Activated T-helper 17 cell treated with anti-CD3 and anti-CD28 coated beads, Interleukin-2, amount 50 U/mL, for 72 hours (primary cell): ENCODE results near the gene EZR. TPM values are rescaled to one million over a fixed set of nuclear protein-coding genes. Genes with fewer than 3 reads are reported as not detected.

Source experiments
- ATAC-seq: fragments of 150-1000 bp; cut with Tn5 transposase; replicated peaks from 2 replicates; pipeline ENCODE4 v1.10.0; 2021; ENCODE audit warnings: mild to moderate bottlenecking, moderate library complexity
- H3K27ac Mint-ChIP-seq: one replicate; pipeline ENCODE4 v1.8.0; 2022; ENCODE audit warnings: mixed read lengths
- H3K27me3 Mint-ChIP-seq: one replicate; pipeline ENCODE4 v1.8.0; 2022; ENCODE audit warnings: mixed read lengths
- H3K36me3 Mint-ChIP-seq: one replicate; pipeline ENCODE4 v1.8.0; 2022; ENCODE audit warnings: low read depth, mild to moderate bottlenecking, mixed read lengths
- H3K4me1 Mint-ChIP-seq: one replicate; pipeline ENCODE4 v1.8.0; 2022; ENCODE audit warnings: mixed read lengths
- H3K4me3 Mint-ChIP-seq: one replicate; pipeline ENCODE4 v1.8.0; 2022; ENCODE audit warnings: mild to moderate bottlenecking, mixed read lengths
- H3K9me3 Mint-ChIP-seq: one replicate; pipeline ENCODE4 v1.8.0; 2022; ENCODE audit warnings: mixed read lengths
- total RNA-seq, 2 donors: library from RNA; stranded (reverse); gene quantifications; one replicate each; pipeline ENCODE4 v1.2.3, GENCODE V29; 2022

EZR gene
- 100 to 1,000 TPM; 159 to 212 TPM for total RNA-seq

- Mint-ChIP-seq H3K36me3 (peaks cover 38% of the 10 kb centered on the region), H3K9me3 (peaks cover 3% of the 10 kb centered on the region), H3K27ac (peak within 1 kb of the TSS; percentile 96), H3K4me1 (peaks cover 30% of the 10 kb centered on the region), H3K4me3 (peak within 1 kb of the TSS; percentile 89), H3K27me3 (no peaks in the 10 kb centered on the region)
- ATAC-seq: peak; percentile 40
These were observed at the start of gene EZR for GRCh38 chr6:158819213-158819976. Gene EZR (minus strand): TSS chr6:158819368. CDS start chr6:158818093, 1,275 bp downstream.

GRCh38 chr6:158868122-158868480 is 48.9 kb upstream of the EZR start:
- peaks cover 6% of the 10 kb centered on the region for H3K36me3 Mint-ChIP-seq
- no peaks in the 10 kb centered on the region for H3K9me3 Mint-ChIP-seq
- peaks cover 23% of the 10 kb centered on the region for H3K4me1 Mint-ChIP-seq
- H3K4me3 Mint-ChIP-seq: peak overlapping the region; percentile 96
- H3K27me3 Mint-ChIP-seq: no peaks in the 10 kb centered on the region
- ATAC-seq: no peak
- H3K27ac Mint-ChIP-seq: peak overlapping the region; percentile 59

GRCh38 chr6:158867381-158868121 is 48.4 kb upstream of the EZR start:
- Mint-ChIP-seq H3K36me3 (peaks cover 6% of the 10 kb centered on the region), H3K4me3 (peak overlapping the region; percentile 96), H3K27me3 (no peaks in the 10 kb centered on the region), H3K9me3 (no peaks in the 10 kb centered on the region), H3K27ac (peak overlapping the region; percentile 59), H3K4me1 (peaks cover 23% of the 10 kb centered on the region)
- ATAC-seq: no peak

DNA sequence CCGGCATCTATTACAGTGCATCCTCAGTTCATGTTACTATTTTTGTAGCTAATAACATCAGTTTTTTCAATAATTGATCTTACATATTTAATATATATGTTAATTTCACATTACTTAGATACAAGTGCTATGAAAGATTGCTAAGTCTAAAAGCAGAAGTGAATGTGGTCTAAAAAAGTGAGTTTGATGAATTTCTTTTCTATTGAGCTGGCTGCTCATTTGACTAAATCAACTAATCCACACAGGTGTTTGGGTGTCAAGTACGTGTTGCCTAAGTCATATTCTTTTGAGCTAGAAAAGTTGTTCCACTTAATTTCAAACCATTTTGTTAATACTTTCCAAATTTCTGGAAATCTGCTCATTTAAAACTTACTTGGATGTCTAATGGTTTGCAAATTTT is 46.6 kb upstream of the EZR start:
- no peaks in the 10 kb centered on the region for H3K9me3 Mint-ChIP-seq
- ATAC-seq: no peak
- peaks cover 6% of the 10 kb centered on the region for H3K36me3 Mint-ChIP-seq
- H3K27ac Mint-ChIP-seq: no peak overlapping the region
- H3K4me1 Mint-ChIP-seq: peaks cover 27% of the 10 kb centered on the region
- H3K27me3 Mint-ChIP-seq: no peaks in the 10 kb centered on the region
- H3K4me3 Mint-ChIP-seq: no peak overlapping the region

DNA sequence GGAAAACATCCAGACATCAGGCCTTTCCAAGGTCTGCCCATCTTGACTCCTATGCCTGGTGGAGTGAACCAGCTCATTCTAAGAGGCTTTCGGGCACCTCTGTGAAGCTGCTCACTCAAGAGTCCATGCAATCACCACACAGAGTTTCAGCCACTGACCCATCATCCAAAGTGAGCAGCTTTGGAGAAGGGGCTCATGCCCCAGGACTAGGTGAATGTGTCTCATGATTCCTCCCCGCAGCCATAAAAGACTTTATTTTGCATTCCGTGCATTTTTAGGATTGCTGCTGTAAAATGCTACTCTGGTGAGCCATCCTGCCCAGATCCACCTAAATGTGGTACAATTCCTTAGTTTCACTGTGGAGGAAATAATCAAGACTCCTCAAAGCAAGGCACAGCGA is 44.5 kb upstream of the EZR start:
- peaks cover 12% of the 10 kb centered on the region for H3K4me1 Mint-ChIP-seq
- H3K27ac Mint-ChIP-seq: no peak overlapping the region
- no peak for ATAC-seq
- no peaks in the 10 kb centered on the region for H3K36me3 Mint-ChIP-seq
- no peaks in the 10 kb centered on the region for H3K9me3 Mint-ChIP-seq
- no peaks in the 10 kb centered on the region for H3K27me3 Mint-ChIP-seq
- no peak overlapping the region for H3K4me3 Mint-ChIP-seq

DNA sequence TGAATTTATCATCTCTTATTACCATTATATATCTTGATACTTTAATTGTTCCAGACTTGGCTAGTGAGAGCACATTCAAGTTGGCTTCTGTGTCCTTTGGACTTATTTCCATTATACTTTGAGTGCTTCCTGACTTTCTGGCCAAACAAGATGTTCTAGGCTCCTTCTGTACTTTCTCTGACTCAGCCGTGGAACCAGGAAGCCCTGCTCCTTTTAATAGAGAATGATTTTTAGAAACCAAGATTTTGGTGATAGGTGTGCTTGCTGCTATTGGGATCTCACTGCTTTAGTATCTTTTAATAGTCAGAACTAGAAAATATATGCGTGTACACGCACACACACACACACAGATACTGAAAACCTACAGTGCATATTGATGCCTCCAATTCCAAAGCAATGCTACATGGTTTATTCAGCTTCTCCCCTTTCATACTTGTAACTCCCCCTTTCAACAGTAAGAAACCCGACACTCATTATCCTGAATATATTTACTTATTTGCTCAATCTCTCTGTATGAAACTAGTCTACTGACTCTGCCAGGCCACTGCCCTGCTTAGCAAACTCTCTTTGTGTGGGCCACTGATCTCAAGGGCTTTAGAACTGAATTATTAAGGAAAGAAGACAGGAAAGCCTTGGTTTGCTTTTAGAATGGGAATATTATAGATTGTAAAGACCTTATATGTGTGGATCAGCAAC is 42.7 kb upstream of the EZR start:
- Mint-ChIP-seq H3K27ac (no peak overlapping the region), H3K36me3 (no peaks in the 10 kb centered on the region), H3K27me3 (no peaks in the 10 kb centered on the region), H3K4me1 (peaks cover 6% of the 10 kb centered on the region), H3K4me3 (no peak overlapping the region), H3K9me3 (no peaks in the 10 kb centered on the region)
- ATAC-seq: no peak

GRCh38 chr6:158860279-158860865 is 41.2 kb upstream of the EZR start:
- Mint-ChIP-seq H3K27me3 (no peaks in the 10 kb centered on the region), H3K4me3 (no peak overlapping the region), H3K36me3 (no peaks in the 10 kb centered on the region), H3K9me3 (no peaks in the 10 kb centered on the region), H3K4me1 (peaks cover 9% of the 10 kb centered on the region), H3K27ac (no peak overlapping the region)
- no peak for ATAC-seq

DNA sequence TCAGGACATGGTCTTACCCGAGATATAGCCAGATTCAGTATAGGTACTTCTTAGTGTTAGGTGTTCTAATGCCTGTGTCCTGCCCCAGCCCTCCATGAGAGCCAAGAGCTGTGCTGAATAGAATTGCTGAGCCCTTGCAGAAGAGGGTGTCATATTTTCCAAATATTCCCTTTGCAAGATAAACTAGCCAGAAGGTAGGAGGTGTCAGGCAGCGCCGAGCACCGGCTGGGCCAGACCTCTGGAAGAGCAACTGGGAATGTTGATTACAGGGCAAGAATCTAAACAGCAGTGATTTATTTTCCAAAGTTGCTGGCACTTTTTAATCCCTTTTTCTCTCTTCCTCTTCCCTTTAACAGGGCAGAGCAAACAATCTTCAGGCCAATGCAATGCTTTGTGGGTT is 37.1 kb upstream of the EZR start:
- H3K9me3 Mint-ChIP-seq: no peaks in the 10 kb centered on the region
- H3K27me3 Mint-ChIP-seq: no peaks in the 10 kb centered on the region
- H3K4me3 Mint-ChIP-seq: no peak overlapping the region
- no peak for ATAC-seq
- H3K4me1 Mint-ChIP-seq: peaks cover 4% of the 10 kb centered on the region
- H3K36me3 Mint-ChIP-seq: no peaks in the 10 kb centered on the region
- no peak overlapping the region for H3K27ac Mint-ChIP-seq

GRCh38 chr6:158854214-158855101 is 35.3 kb upstream of the EZR start:
- Mint-ChIP-seq H3K27me3 (no peaks in the 10 kb centered on the region), H3K4me3 (no peak overlapping the region), H3K4me1 (peaks cover 13% of the 10 kb centered on the region), H3K27ac (no peak overlapping the region), H3K9me3 (no peaks in the 10 kb centered on the region), H3K36me3 (no peaks in the 10 kb centered on the region)
- no peak for ATAC-seq

DNA sequence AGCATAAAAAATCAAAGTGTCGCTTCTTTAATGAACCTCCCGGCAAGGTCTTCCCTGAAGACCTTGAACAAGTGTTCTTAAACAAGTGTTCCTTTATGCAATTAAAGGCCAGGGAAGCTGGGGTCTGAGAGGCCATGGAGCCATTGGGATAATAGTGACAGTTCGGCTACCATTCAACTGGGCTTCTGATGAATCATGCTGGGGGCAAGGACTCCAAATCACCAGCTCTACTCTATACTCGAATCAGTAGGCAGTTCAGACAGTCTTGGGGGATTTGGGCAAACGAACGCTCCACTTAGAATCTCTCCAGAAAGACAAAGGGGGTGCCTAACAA is 34.7 kb upstream of the EZR start:
- no peaks in the 10 kb centered on the region for H3K36me3 Mint-ChIP-seq
- no peak for ATAC-seq
- no peak overlapping the region for H3K4me3 Mint-ChIP-seq
- no peaks in the 10 kb centered on the region for H3K27me3 Mint-ChIP-seq
- peaks cover 17% of the 10 kb centered on the region for H3K4me1 Mint-ChIP-seq
- H3K27ac Mint-ChIP-seq: no peak overlapping the region
- H3K9me3 Mint-ChIP-seq: no peaks in the 10 kb centered on the region

GRCh38 chr6:158853072-158853879 is 34.1 kb upstream of the EZR start:
- H3K9me3 Mint-ChIP-seq: no peaks in the 10 kb centered on the region
- no peaks in the 10 kb centered on the region for H3K27me3 Mint-ChIP-seq
- H3K4me1 Mint-ChIP-seq: peaks cover 17% of the 10 kb centered on the region
- peak; percentile 79 for ATAC-seq
- H3K27ac Mint-ChIP-seq: no peak overlapping the region
- H3K4me3 Mint-ChIP-seq: no peak overlapping the region
- no peaks in the 10 kb centered on the region for H3K36me3 Mint-ChIP-seq

DNA sequence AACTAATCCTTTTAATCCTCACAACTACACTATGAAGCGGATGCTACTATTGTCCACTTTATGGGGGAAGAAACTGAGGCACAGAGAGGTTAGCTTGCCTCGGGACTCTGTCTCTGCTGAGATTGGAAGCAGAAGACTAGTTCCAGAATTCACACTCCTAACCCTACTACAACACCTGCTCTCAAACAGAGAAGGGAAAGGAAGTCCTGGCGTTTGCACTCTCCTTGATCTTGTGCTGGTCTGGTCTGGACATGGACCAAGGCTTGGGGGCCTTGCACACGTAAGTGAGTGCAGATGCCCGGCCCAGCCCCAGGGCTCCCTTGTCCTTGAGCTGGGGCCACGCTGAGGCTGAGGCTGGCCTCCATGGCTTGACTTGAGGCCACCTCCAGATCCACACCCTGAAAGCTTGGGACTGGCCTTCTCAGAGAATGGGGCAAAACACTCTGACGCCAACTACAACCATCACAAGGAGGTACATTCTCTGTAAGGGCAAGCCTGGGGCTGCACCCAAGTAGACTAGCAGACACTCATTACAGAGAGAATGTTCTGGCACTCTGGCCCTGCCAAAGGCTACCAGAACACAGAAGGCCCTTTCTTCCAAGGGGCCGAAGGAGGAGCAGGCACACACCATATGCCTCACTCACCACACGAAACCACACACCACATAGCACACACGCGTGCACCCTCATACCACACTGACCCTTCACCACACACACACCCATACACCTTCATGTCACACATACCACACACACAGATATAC is 33.3 kb upstream of the EZR start:
- H3K27me3 Mint-ChIP-seq: no peaks in the 10 kb centered on the region
- H3K4me3 Mint-ChIP-seq: no peak overlapping the region
- no peaks in the 10 kb centered on the region for H3K9me3 Mint-ChIP-seq
- H3K27ac Mint-ChIP-seq: no peak overlapping the region
- H3K36me3 Mint-ChIP-seq: no peaks in the 10 kb centered on the region
- ATAC-seq: no peak
- H3K4me1 Mint-ChIP-seq: peaks cover 17% of the 10 kb centered on the region

DNA sequence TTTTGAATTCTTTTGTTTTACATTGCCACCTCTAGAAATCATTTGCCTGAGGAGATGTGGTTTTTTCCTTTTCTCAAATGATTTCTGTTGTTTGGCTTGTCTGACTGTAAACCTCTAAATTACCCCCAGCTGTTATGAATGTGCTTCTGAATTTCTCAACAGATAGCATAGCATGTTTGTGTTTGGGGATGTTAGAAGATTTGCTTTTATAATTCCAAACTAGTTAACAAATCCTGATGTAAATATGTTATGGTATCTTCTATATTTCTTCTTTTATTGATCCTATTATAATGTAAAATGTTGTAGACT is 31.6 kb upstream of the EZR start:
- Mint-ChIP-seq H3K36me3 (no peaks in the 10 kb centered on the region), H3K27ac (peak overlapping the region; percentile 94), H3K9me3 (no peaks in the 10 kb centered on the region), H3K4me1 (peaks cover 14% of the 10 kb centered on the region), H3K4me3 (peak overlapping the region; percentile 56), H3K27me3 (no peaks in the 10 kb centered on the region)
- ATAC-seq: no peak
